HG03575 (cell line): ENCODE results near the gene PLOD1.
"Not testable (repeated sequence)": the region's sequence is repeated elsewhere in the genome, so short reads cannot be mapped to it uniquely, and the experiment has no call there.

Source experiments
- ATAC-seq: cut with Tn5 transposase; IDR thresholded peaks from one replicate; pipeline ENCODE4 v1.9.1; 2021; ENCODE audit not compliant: unreplicated experiment, insufficient number of reproducible peaks, low FRiP score; ENCODE audit errors: extremely low read depth

PLOD1 gene

DNA sequence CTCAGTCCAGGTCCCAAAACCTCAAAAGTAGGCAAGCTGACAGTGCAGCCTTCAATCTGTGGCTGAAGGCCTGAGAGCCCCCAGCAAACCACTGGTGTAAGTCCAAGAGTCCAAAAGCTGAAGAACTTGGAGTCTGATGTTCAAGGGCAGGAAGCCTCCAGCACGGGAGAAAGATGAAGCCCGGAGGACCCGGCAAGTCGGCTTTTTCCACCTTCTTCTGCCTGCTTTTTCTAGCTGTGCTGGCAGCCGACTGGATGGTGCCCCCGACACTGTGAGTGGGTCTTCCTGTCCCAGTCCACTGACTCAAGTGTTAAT lies 23.6 kb upstream of the PLOD1 start:
- not testable (repeated sequence) for ATAC-seq

DNA sequence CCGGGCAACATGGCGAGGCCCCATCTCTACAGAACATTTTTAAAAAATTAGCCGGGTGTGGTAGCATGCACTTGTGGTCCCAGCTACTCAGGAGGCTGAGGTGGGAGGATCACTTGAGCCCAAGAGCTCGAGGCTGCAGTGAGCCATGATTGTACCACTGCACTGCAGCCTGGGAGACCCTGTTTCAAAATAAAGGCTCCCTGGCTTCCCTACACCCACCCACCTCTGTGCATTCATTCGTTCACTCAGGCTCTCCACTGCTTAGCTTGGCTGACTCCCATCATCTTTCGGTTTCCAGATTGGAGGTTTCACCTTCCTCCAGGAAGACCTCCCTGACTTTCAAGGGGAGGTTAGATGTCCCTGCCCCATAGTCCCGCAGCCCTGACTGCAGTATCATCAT lies 22.5 kb upstream of the PLOD1 start:
- ATAC-seq: no peak

DNA sequence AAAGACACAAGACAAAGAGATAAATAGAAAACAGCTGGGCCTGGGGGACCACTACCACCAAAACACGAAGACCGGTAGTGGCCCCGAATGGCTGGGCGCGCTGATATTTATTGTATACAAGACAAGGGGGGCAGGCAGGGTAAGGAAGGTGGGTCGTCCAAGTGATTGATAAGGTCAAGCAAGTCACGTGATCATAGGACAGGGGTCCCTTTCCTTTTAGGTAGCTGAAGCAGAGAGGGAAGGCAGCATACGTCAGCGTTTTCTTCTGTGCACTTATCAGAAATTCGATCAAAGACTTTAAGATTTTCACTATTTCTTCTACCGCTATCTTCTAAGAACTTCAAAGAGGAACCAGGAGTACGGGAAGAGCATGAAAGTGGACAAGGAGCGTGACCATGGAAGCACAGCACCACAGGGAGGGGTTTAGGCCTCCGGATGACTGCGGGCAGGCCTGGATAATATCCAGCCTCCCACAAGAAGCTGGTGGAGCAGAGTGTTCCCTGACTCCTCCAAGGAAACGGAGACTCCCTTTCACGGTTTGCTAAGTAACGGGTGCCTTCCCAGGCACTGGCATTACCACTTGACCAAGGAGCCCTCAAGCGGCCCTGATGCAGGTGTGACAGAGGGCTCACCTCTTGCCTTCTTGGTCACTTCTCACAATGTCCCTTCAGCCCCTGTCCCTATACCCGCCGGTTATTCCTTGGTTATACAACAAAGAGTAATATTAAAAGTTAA lies 21.9 kb upstream of the PLOD1 start:
- not testable (repeated sequence) for ATAC-seq

GRCh38 chr1:11913291-11913690 lies 21.2 kb upstream of the PLOD1 start:
- no peak for ATAC-seq

DNA sequence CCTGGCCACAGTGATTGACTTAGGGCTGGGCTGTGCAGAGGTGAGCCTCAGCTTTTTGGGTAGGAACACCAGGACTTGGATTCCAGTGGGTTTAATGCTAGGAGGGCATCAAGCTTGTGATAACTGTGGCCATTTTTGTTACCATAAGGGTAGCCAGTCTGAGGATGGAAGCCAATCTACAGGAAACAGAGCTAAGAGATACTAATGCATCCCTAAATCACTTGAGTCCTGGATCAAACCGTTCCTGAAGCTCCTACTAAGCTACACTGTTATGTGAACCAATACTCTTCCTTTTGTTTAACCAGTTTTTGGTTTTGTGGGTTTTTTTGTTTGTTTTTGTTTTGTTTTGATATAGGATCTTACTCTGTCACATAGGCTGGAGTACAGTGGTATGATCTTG lies 20.5 kb upstream of the PLOD1 start:
- ATAC-seq: no peak

DNA sequence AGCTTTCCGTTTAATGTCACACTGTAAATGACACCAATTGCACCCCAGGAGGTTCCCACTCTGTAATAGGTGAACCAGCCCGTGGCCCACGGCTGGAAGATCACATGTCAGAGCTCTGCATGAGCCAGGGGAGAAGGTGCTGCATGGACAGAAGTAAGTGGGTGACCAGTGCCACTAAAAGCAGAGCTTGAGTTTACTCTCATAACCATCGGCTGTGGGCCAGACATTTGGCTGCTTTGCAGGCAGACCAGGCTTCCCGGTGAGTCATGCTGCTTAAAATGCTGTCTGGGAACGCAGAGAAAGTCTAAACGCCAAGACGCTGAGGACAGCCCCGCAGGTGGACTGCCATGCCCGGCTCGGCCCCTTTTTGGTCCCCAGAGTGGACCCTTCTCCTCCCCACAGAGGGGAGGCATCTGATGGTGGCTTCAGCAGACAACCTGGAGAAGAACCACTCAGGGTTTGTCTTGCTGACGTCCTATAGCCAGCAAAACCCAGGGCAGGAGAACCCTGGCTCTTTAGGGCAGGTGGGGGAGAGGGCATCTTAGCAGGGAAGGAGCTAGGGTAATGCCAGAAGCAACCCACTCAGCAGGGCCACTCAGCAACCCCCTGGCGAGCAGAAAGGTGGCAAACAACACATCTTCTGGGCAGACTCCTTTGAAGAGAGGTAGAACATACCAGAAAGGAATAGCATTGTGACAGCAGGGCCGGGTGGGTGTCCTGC lies 15.6 kb upstream of the PLOD1 start:
- ATAC-seq: no peak

DNA sequence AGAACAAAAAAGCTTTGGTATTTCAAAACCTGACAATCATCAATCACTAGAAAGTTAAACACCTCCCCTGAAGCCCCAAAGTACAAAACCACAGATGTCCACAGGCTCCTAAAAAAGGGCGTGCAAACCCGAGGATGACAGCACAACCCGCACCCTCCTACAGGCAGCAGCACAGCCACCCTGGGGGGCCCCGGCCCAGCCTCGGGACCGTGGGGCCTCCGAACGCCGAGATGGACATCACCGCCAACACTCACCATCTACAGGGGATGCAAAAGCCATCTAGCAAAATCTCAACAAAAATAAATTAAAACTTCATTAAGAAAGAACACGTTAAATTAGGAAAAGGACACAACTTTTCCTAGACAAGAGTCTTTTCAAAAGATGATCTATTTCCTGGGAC lies 14.9 kb upstream of the PLOD1 start:
- ATAC-seq: no peak

- no peak for ATAC-seq
These were observed 14.1 kb upstream of the PLOD1 start for GRCh38 chr1:11920239-11920903.

- ATAC-seq: no peak
These were observed 13.5 kb upstream of the PLOD1 start for GRCh38 chr1:11921022-11921421.

GRCh38 chr1:11923069-11923826 lies 11.3 kb upstream of the PLOD1 start:
- ATAC-seq: no peak

- no peak for ATAC-seq
These were observed 10.7 kb upstream of the PLOD1 start for GRCh38 chr1:11923827-11924113.

DNA sequence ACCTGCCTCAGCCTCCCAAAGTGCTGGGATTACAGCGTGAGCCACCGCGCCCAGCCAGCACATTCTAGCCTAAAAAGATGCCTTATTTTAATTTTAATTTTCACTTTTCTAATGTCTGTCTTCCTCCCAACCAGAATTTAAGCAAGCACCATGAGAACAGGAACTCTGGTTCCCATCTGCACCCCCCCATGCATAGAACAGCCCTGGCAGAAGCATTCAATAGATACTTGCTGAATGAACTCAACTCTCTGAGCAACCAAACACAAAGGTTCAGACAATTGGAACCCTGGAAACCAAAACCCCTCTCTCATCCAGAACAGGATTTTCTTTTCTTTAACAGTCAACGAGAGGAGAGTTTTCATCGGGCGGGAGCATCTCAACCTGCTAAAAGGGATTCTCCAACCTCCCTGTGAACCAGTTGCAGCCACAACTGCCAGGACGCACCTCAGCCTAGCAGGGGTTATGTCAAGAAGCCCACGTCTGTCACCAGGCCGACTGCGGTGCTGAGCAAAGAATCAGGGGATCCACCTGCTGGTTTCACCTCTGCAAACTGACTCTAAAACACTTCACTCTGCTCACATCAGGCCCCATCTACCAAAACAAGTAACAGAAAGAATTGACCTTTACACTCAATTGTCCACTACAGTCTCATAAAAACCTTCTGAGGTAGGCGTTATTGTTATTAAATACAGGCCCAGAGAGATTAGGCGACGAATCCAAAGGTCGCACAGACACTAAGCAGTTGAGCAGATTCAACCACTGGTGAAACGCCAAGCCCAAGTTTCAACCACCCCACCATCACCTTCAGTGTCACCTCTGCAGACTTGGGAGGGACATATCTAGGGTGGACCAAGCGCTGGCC lies 10.0 kb upstream of the PLOD1 start:
- ATAC-seq: no peak

DNA sequence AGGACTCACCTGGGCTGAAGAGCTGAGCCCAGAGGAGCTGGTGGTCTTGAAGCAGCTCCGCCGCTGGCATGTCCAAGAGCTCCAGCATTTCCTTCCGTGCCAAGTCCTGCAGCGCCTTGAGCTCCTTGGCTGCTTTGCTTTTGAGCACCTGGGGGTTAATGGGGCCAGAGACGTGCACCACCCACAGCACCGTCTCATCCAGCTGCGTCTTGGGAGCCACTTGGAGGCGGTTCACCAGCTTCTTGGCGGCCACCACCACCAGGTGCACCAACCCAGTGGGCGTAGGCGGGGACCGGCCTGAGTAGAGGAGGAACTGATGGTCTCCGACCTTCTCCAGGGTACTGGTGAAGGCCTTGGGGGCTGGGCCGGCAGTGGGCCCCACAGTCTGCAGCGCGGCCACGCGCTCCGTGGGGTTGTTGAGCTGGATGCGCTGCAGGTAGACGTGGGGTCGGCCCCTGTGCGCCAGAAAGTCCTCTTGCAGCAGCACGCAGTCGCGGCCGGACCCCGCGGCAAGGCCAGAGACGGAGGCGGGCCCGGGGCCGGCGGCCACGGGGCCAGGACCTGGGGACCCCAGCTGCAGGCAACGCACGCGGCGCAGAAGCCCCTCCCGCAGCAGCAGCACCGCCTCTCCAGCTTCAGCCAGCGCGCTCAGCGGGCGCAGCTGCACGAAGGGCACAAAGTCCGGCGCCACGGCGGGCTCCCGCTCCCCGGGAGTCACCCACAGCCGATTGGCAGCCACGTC lies 9.2 kb upstream of the PLOD1 start:
- ATAC-seq: not testable (repeated sequence)

DNA sequence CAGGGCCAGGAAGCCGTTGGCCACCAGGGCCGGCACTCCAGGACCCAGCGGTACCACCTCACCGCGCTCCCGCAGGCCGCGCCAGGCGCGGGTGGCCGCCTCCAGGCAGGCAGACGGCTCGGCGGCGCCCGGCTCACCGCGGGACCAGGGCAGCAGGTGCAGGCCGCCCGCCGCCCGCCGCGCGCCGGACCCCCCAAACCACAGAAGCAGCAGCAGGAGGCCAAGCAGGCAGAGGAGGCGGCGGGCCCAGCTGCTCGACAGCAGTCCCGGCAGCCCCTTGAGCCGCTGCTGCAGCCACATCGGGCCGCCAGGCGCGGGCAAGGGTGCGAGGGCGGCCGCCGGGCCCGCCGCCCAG lies 8.6 kb upstream of the PLOD1 start:
- ATAC-seq: no peak

GRCh38 chr1:11927866-11928592 lies 6.5 kb upstream of the PLOD1 start:
- ATAC-seq: no peak

GRCh38 chr1:11929849-11930248 lies 4.7 kb upstream of the PLOD1 start:
- ATAC-seq: no peak

DNA sequence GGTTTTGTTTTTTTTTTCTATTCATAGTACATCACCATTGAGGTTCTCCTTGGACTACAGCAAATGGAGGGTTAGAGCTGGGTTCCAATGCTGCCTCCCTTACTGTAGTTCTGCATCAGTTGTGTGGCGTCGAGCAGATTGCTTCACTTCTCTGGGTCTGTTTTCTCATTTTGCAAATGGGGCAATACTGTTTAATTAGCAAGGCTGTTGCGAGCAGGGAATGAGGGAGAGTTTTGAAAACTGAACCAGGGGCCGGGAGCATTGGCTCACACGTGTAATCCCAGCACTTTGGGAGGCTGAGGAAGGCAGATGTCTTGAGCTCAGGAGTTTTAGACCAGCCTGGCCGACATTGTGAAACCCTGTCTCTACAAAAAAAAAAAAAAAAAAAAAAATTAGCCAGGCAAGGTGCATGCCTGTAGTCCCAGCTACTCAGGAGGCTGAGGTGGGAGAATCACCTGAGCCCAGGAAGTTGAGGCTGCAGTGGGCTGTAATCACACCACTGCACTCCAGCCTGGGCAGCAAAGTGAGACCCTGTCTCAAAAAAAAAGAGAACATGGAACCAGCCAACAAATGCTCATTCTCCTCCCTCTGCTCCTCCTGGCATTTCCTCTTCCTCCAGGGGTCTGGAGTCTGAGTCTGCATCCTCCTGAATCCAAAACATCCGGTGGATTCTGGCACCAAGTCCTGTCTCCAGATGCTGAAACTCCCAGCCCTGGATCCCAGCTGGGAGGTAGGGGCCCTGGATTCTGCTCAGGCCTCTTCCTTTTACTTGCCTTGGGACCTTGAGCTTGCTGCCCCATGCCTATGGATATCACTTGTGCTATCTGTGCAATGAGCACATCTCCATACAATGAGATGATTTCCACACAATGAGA lies 3.7 kb upstream of the PLOD1 start:
- ATAC-seq: no peak
